ENCODE data around the gene ARHGAP44. TPM values are rescaled to one million over a fixed set of nuclear protein-coding genes. Genes with fewer than 3 reads are reported as not detected.
"Not testable (repeated sequence)": the region's sequence is repeated elsewhere in the genome, so short reads cannot be mapped to it uniquely, and the experiment has no call there.

The ARHGAP44 gene
- total and polyA plus RNA-seq, 2 of the 13 experiments (the other 11 are each of a cell fraction or from before 2014, with no cell fraction given), result 0.79 to 3.1 TPM

DNA sequence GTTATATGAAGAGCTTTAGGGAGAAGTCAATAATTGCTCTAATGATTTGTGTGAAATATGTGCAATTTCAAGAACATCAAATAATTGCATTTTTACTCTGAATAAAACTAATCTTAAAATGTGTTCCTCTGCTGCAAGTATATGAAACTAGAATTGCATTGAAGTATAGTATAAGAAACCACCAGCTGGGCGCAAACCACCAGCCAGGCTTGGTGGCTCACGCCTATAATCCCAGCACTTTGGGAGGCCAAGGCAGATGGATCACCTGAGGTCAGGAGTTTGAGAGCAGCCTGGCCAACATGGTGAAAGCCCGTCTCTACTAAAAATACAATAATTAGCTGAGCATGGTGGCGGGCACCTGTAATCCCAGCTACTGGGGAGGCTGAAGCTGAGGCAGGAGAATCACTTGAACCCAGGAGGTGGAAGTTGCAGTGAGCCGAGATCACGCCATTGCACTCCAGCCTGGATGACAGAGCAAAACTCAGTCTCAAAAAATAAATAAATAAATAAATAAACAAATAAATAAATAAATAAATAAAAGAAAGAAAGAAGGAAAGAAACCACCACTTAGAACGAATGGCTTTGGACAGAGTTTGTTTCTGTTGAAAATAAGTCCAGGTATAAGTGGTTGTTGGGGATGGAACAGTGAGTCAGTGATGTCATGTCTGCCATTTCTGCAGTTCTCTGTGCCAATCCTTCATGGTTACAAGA lies 84.3 kb downstream of the ARHGAP44 start:
- DNase-seq (ENCODE audit: low spot score); H3K9ac ChIP-seq (ENCODE audit: insufficient read depth, low read depth, low read length); H4K20me1 ChIP-seq (ENCODE audit: insufficient read depth, low read length); H3K9me3 ChIP-seq (ENCODE audit: low read length); intact Hi-C loops (cut with micrococcal nuclease; ENCODE audit: unreplicated experiment); H3K27me3 ChIP-seq (ENCODE audit: control insufficient read depth in 1 of 2, insufficient read depth in 2 of 2, low read length in 2 of 2); BruUV-seq (replicated peaks); FAIRE-seq; H3K79me2 ChIP-seq (ENCODE audit: insufficient read depth, low read length); CTCF ChIA-PET (ENCODE audit: low intra/inter-chr PET ratio, low total read pairs); H3K4me1 ChIP-seq (ENCODE audit: insufficient read depth, low read length); in situ Hi-C loops (cut with HindIII; ENCODE audit: extremely low pct_ligation_motif_present, low pct_unique_long_range_greater_than_20kb); POLR2A ChIA-PET; ATAC-seq; H3K4me3 ChIP-seq (replicated peaks in 1 of 3; ENCODE audit: insufficient read depth in 1 of 3, low read depth in 2 of 3, low read length in 3 of 3); H2AFZ ChIP-seq (ENCODE audit: low read length); H3K27ac ChIP-seq (ENCODE audit: extremely low read length, insufficient read depth, low read length); H3K36me3 ChIP-seq (replicated peaks in 1 of 2; ENCODE audit: control insufficient read depth in 1 of 2, insufficient read depth in 2 of 2, low read length in 2 of 2); H3K4me2 ChIP-seq (ENCODE audit: low read depth, low read length): not testable (repeated sequence)
- WGBS (ENCODE audit: low lambda C conversion rate), result 75% methylated on average over 7 of the region's 7 CpGs

DNA sequence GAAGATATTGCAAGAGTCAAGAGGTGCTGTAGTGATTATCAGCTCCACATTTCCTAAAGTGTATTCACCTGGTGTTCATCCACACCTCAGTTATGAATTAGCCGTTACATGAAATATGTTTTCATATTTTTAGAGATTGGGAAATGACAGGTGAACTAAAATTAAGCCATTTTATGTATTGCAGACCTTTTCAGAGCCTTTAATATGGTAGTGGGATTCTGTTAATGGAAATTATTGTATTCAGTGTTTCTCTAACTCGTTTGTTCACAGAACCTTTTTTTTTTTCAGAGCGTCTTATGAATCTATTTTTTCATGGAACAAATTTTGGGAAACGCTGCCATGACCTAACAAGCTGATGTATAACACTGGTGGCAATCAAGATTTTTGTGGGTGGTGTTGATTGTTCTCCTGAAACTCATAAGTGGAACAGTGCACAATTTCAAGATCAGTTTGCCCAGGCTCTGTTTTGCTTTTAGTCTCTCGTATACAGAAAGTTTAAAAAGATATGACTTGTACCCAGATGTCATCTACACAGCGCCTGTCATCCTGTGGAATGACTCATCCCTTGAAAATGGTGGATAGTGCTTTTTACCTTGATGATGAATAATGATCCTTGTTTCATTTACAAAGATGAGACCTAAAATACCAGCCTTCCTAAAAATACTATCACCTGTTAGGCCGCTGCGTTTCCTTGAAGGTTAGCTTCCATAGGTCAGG lies 88.8 kb downstream of the ARHGAP44 start:
- FAIRE-seq (no peak), DNase-seq (ENCODE audit: low spot score) (no peak), ATAC-seq (no peak)
- Histone ChIP-seq H2AFZ (ENCODE audit: low read length) (no peak overlapping the region), H3K4me3 (replicated peaks in 1 of 3; ENCODE audit: insufficient read depth in 1 of 3, low read depth in 2 of 3, low read length in 3 of 3) (no peak overlapping the region), H3K4me1 (ENCODE audit: insufficient read depth, low read length) (no peaks in the 10 kb centered on the region), H4K20me1 (ENCODE audit: insufficient read depth, low read length) (no peaks in the 10 kb centered on the region), H3K36me3 (replicated peaks in 1 of 2; ENCODE audit: control insufficient read depth in 1 of 2, insufficient read depth in 2 of 2, low read length in 2 of 2) (no peaks in the 10 kb centered on the region), H3K27me3 (ENCODE audit: control insufficient read depth in 1 of 2, insufficient read depth in 2 of 2, low read length in 2 of 2) (no peaks in the 10 kb centered on the region), H3K9me3 (ENCODE audit: low read length) (no peaks in the 10 kb centered on the region), H3K4me2 (ENCODE audit: low read depth, low read length) (no peak overlapping the region), H3K79me2 (ENCODE audit: insufficient read depth, low read length) (no peaks in the 10 kb centered on the region), H3K9ac (ENCODE audit: insufficient read depth, low read depth, low read length) (no peak overlapping the region), H3K27ac (ENCODE audit: extremely low read length, insufficient read depth, low read length) (no peak overlapping the region)
- CTCF ChIA-PET (ENCODE audit: low intra/inter-chr PET ratio, low total read pairs), result no interaction called here
- POLR2A ChIA-PET, result no interaction called here
- intact Hi-C loops (cut with micrococcal nuclease; ENCODE audit: unreplicated experiment) (no loop called here), in situ Hi-C loops (cut with HindIII; ENCODE audit: extremely low pct_ligation_motif_present, low pct_unique_long_range_greater_than_20kb) (no loop called here)
- no TSS peak for BruUV-seq (replicated peaks)
- WGBS (ENCODE audit: low lambda C conversion rate), result 38% methylated on average over 8 of the region's 8 CpGs
- TF ChIP-seq, protein P1, sequence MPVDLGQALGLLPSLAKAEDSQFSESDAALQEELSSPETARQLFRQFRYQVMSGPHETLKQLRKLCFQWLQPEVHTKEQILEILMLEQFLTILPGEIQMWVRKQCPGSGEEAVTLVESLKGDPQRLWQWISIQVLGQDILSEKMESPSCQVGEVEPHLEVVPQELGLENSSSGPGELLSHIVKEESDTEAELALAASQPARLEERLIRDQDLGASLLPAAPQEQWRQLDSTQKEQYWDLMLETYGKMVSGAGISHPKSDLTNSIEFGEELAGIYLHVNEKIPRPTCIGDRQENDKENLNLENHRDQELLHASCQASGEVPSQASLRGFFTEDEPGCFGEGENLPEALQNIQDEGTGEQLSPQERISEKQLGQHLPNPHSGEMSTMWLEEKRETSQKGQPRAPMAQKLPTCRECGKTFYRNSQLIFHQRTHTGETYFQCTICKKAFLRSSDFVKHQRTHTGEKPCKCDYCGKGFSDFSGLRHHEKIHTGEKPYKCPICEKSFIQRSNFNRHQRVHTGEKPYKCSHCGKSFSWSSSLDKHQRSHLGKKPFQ (CRISPR knock-in tag; IDR thresholded peaks at IDR 0.05; ENCODE audit: insufficient replicate concordance), result no peak
- TF ChIP-seq, protein P2, sequence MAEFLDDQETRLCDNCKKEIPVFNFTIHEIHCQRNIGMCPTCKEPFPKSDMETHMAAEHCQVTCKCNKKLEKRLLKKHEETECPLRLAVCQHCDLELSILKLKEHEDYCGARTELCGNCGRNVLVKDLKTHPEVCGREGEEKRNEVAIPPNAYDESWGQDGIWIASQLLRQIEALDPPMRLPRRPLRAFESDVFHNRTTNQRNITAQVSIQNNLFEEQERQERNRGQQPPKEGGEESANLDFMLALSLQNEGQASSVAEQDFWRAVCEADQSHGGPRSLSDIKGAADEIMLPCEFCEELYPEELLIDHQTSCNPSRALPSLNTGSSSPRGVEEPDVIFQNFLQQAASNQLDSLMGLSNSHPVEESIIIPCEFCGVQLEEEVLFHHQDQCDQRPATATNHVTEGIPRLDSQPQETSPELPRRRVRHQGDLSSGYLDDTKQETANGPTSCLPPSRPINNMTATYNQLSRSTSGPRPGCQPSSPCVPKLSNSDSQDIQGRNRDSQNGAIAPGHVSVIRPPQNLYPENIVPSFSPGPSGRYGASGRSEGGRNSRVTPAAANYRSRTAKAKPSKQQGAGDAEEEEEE (CRISPR knock-in tag; IDR thresholded peaks at IDR 0.05; ENCODE audit: borderline replicate concordance), result no peak
- TF ChIP-seq, protein P3, sequence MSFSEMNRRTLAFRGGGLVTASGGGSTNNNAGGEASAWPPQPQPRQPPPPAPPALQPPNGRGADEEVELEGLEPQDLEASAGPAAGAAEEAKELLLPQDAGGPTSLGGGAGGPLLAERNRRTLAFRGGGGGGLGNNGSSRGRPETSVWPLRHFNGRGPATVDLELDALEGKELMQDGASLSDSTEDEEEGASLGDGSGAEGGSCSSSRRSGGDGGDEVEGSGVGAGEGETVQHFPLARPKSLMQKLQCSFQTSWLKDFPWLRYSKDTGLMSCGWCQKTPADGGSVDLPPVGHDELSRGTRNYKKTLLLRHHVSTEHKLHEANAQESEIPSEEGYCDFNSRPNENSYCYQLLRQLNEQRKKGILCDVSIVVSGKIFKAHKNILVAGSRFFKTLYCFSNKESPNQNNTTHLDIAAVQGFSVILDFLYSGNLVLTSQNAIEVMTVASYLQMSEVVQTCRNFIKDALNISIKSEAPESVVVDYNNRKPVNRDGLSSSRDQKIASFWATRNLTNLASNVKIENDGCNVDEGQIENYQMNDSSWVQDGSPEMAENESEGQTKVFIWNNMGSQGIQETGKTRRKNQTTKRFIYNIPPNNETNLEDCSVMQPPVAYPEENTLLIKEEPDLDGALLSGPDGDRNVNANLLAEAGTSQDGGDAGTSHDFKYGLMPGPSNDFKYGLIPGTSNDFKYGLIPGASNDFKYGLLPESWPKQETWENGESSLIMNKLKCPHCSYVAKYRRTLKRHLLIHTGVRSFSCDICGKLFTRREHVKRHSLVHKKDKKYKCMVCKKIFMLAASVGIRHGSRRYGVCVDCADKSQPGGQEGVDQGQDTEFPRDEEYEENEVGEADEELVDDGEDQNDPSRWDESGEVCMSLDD (CRISPR knock-in tag; IDR thresholded peaks at IDR 0.05; ENCODE audit: borderline replicate concordance), result no peak
- TF ChIP-seq ZNF235 (CRISPR knock-in tag; IDR thresholded peaks at IDR 0.05; ENCODE audit: borderline replicate concordance) (no peak), U2AF1 (optimal IDR thresholded peaks at IDR 0.05; ENCODE audit: low read depth, low read length) (no peak), DR1 (CRISPR knock-in tag; IDR thresholded peaks at IDR 0.05) (no peak)
- TF ChIP-seq, protein P4, sequence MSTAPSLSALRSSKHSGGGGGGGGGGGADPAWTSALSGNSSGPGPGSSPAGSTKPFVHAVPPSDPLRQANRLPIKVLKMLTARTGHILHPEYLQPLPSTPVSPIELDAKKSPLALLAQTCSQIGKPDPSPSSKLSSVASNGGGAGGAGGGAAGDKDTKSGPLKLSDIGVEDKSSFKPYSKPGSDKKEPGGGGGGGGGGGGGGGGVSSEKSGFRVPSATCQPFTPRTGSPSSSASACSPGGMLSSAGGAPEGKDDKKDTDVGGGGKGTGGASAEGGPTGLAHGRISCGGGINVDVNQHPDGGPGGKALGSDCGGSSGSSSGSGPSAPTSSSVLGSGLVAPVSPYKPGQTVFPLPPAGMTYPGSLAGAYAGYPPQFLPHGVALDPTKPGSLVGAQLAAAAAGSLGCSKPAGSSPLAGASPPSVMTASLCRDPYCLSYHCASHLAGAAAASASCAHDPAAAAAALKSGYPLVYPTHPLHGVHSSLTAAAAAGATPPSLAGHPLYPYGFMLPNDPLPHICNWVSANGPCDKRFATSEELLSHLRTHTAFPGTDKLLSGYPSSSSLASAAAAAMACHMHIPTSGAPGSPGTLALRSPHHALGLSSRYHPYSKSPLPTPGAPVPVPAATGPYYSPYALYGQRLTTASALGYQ (CRISPR knock-in tag; IDR thresholded peaks at IDR 0.05), result no peak

Measured in HepG2 (cell line).